UCSD-AML1 (cell line): ENCODE results near the gene SH3D19.
"Not testable (repeated sequence)": the region's sequence is repeated elsewhere in the genome, so short reads cannot be mapped to it uniquely, and the experiment has no call there.

ENCODE experiments used
- DNase-seq: peaks from one replicate; lab custom pipeline; 2025; ENCODE audit not compliant: unreplicated experiment; lab: John Stamatoyannopoulos, UW

The SH3D19 gene

GRCh38 chr4:151158979-151159378 is 166.4 kb downstream of the SH3D19 start:
- no peak for DNase-seq

- DNase-seq, result no peak
Observed at GRCh38 chr4:151157543-151157942, 167.9 kb downstream of the SH3D19 start.

- DNase-seq, result no peak
Observed at GRCh38 chr4:151153585-151153984, 171.8 kb downstream of the SH3D19 start.

GRCh38 chr4:151152028-151152427 is 173.4 kb downstream of the SH3D19 start:
- DNase-seq, result no peak

GRCh38 chr4:151150821-151151580 is 174.4 kb downstream of the SH3D19 start:
- DNase-seq, result no peak

GRCh38 chr4:151148261-151148660 is 177.1 kb downstream of the SH3D19 start:
- DNase-seq, result no peak

- no peak for DNase-seq
Observed at GRCh38 chr4:151147000-151147399, 178.4 kb downstream of the SH3D19 start.

- no peak for DNase-seq
Observed at GRCh38 chr4:151144329-151145072, 180.9 kb downstream of the SH3D19 start.

- DNase-seq, result no peak
Observed at GRCh38 chr4:151143811-151144210, 181.6 kb downstream of the SH3D19 start.

- no peak for DNase-seq
Observed at GRCh38 chr4:151143162-151143561, 182.2 kb downstream of the SH3D19 start.

- no peak for DNase-seq
Observed at GRCh38 chr4:151142758-151143157, 182.6 kb downstream of the SH3D19 start.

GRCh38 chr4:151139814-151140213 is 185.6 kb downstream of the SH3D19 start:
- DNase-seq, result no peak

- DNase-seq, result not testable (repeated sequence)
Observed at GRCh38 chr4:151136048-151136447, 189.4 kb downstream of the SH3D19 start.

GRCh38 chr4:151133311-151133710 is 192.1 kb downstream of the SH3D19 start:
- DNase-seq, result no peak

GRCh38 chr4:151129796-151130195 is 195.6 kb downstream of the SH3D19 start:
- no peak for DNase-seq

GRCh38 chr4:151117371-151117962 is 207.9 kb downstream of the SH3D19 start:
- peak; percentile 24 for DNase-seq

GRCh38 chr4:151114986-151115385 is 210.4 kb downstream of the SH3D19 start:
- no peak for DNase-seq

- no peak for DNase-seq
Observed at GRCh38 chr4:151114338-151114737, 211.1 kb downstream of the SH3D19 start.

GRCh38 chr4:151110236-151110635 is 215.2 kb downstream of the SH3D19 start:
- no peak for DNase-seq

GRCh38 chr4:151107063-151107462 is 218.3 kb downstream of the SH3D19 start:
- no peak for DNase-seq

- no peak for DNase-seq
Observed at GRCh38 chr4:151105454-151106032, 219.9 kb downstream of the SH3D19 start.

GRCh38 chr4:151104621-151105020 is 220.8 kb downstream of the SH3D19 start:
- DNase-seq, result no peak
